HG03565 (cell line): Measurements from ENCODE around the gene NOXRED1.
"Not testable (repeated sequence)": the region's sequence is repeated elsewhere in the genome, so short reads cannot be mapped to it uniquely, and the experiment has no call there.

Experiments used
- ATAC-seq: cut with Tn5 transposase; IDR thresholded peaks from one replicate; pipeline ENCODE4 v1.9.1; 2021; ENCODE audit warnings: mild to moderate bottlenecking, moderate library complexity; ENCODE audit not compliant: unreplicated experiment

Gene NOXRED1, protein sequence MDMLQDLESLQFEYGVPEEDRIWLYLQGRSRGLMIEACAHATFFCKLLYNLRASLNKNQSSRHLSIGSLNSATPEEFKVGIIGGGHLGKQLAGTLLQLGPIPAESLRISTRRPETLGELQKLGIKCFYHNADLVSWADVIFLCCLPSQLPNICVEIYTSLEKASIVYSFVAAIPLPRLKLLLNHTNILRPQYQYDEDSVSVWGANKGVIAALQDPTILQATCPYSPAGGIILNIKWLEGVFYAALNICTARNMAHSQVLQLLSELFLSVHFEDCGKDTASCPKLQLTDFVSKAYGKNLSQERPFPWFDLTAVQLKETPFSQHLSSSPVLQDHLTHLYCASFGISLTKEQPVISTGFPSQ

DNA sequence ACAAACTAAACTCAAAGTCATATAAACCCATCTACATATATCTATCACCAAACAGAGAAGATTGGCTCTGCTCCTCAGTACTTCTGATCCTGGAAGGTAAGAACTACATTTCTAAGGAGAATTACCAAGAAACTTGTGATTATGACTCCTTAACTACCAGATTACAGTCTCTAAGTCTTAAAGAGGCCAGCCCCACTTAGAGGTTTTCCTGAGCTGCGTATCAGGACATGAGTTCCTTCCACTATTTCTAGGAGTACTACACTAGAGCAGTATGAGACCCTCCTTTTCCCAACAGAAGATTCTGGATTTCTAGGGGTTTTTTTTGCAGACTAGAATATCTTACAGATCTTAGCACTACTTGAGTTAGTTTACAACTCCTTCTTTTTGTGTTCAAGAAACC, at the start of gene NOXRED1:
TSS of gene NOXRED1 (minus strand) at position 101 of the 400 bp plus-strand sequence. CDS start 634 bp downstream, outside the sequence.
- ATAC-seq: no peak

DNA sequence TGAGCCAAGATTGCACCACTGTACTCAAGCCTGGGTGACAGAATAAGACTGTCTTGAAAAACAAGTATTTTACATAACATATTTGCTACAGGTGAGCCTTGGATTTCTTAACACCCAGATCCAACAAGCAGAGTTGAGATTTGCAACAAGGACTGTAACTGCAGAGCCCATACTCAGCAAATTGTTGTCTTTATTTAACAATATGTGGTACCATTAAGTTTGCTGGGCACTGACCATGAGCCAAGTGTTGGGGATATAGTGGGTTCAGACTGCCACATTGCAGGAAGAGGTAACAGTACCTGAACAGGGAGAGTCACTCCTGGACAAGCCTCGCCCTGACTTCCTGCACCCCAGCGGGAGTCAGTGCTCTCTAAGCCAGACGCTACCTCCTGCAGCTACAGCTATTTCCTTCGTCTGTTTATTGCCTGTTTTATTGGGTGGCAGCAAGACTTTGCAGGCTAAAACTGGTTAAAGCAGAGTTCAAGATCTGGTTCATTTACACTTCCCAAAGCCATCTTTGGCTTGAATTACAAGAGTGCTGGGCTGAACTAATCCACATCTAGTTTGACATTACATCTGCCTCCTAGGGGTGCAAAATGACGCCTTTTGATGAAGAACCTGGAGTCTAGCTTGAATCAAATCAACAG, 47.0 kb upstream of the NOXRED1 start:
- no peak for ATAC-seq

DNA sequence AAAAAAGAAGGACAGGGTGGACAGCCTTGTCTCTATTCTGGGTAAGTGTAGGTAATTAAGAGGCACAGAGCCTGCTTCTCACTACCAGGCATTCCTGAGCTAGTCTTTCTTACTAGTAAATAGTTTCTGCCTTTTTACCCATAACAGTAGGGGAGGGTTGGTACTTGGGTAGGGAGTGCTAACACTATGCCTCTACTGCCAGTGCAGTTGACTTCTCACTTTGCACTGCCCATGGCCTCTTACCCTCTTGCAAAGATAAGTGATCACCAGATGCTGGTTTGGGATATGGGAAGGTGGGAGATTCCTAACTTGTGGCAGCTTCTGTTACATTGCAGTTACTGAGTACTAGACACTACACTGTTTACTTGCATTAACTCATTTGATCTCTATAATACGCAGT, 46.2 kb upstream of the NOXRED1 start:
- no peak for ATAC-seq

DNA sequence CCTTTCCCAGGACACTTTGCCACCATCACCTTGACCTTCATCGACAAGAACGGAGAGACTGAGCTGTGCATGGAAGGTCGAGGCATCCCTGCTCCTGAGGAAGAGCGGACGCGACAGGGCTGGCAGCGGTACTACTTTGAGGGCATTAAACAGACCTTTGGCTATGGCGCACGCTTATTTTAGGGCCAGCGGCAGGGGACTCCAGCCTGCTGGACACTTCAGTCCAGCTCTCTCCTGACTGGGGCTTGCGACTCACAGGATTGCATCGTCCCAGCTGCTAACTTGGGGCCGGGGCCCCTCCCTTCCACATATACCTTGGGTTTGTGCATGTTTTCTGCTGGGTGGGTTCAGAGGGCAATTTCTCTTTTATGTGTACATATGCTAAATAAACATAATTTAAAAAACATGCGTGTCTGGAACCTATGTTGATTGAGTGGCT, 45.8 kb upstream of the NOXRED1 start:
- no peak for ATAC-seq

DNA sequence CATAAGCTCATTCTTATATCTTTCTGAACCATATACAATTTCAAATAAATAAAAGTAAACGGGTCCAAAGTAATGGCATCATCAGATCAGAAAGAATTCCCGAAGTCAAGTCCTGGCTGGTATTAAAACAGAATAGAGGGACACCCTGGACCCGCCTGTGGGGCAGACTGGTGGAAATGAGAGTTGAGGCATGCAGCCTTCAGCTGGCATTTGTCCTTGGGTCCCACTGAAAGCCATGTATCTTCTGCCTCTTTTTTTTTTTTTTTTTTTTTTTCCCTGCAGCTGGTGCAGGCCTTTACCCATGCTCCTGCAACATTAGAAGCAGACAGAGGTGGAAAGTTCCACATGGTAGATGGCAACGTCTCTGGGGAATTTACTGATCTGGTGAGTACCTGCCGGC, 44.5 kb upstream of the NOXRED1 start:
- no peak for ATAC-seq

DNA sequence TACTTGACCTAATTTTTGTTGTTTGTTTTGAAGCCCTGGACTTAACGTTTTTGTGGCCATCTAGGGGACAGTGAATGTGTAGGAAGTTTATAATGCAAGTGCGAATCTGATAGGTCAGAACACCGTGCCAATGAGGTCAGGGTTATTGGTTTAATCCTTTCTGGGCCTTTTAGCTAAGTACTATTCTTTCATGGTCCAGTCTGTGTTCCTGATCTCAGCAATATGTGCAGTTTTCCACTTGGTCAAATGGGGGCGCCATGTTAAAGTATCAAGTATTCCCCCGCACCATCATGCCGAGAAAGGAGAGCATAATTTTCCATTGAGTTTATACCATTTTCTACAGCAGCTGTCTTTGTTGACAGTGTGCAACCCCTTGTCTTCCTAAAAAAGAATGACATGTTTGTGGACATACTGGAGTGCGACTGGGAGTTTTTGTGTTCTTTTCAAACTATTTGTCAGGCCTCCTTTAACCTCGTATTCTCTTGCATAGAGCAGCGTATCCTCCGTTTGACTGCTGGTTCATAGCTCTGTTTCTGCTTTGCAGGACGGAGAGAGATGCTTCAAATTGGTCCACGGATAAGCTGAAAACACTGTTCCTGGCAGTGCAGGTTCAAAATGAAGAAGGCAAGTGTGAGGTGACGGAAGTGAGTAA, 35.9 kb upstream of the NOXRED1 start:
- ATAC-seq: no peak

DNA sequence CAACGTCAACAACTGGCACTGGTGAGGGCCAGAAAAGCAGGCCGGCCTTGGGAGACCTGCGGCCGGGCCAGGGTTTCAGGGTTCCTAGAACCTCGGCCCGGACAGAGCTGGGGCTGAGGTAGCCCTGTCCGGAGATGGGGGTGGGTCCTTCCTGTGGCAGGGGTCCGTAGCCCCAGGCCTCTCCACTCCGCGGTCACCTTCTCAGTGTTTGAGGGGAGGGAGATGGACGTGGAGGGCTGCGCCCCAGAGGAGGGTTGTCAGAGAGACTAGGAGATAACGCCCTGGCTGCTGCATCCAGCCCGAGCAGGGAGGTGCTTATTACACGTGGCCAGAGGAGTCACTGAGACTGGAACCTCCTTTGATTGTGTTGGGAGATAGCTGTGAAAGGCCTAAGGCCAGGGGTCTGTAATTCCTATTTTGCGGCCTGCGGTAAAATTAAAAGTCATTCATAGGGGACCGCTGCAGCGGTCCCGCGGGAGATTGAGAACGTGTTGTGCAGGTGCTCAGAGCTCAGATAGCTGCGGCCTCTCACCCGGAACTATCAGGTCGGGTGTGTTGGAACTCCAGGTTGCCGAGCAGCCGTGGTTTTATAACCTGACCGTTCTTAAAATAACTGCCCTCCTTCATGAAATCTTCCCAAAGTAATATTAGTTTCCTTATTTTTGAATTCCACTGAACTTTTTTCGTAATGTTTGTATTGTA, 35.1 kb upstream of the NOXRED1 start:
- ATAC-seq: peak; percentile 3

DNA sequence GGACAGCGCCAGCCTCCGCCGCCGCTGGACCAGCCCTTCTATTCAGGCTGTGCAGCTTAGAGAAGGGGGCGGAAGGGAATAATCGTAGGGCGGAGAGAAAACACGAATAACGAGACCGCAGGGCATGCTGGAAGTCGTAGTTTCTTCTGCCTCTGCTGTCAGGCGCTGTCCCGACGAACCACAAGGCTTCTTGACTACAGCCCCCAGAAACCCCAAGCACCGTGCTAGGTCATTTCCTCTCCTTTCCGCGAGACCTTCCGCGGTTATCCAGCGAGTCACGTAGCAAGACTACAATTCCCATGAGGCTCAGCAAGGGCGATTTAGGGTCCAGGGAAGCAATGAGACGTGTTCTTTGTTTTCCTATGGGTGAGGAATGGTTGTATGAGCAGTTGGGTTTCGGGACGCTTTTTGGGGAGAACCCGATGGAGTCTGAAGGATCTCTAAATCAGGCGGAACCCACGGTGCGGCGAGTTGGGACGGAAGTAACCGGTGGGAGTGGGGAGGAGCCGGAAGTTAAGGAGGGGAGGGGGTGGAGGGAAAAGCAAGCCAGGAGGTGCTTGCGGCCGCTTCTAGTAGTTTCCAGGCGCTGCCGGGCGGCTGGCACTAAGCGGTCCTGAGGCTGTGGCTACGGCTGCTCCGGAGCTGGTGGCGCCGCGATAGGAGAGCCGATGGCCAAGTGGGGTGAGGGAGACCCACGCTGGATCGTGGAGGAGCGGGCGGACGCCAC, 34.4 kb upstream of the NOXRED1 start, which contains the start of the genes AHSA1 and VIPAS39:
TSS of gene AHSA1 (plus strand) at position 572 of the 727 bp plus-strand sequence. CDS start at position 669, 97 bp downstream.
TSS of gene VIPAS39 (minus strand) at position 80 of the 727 bp plus-strand sequence. CDS start 3,499 bp downstream, outside the sequence.
- peak; percentile 88 for ATAC-seq

DNA sequence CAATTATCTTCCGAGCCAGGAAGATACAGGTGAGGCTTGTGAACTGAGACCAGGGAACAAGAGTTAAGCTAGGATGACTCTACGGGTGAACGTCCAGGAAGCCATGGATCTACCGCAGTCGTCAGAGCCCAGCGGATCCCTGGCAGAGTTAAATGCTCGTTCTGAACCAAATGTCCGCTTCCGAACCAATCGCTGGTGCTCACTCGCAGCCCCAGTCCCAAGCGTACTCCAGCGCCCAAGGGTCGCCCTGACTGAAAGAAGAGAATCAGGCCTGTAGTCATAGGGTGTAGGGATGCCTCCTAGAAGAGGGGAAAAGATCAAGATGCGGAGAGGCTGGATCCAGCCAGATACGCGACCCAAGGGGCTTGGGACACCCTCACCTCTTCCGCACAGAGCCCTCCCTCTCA, 33.8 kb upstream of the NOXRED1 start:
- no peak for ATAC-seq

DNA sequence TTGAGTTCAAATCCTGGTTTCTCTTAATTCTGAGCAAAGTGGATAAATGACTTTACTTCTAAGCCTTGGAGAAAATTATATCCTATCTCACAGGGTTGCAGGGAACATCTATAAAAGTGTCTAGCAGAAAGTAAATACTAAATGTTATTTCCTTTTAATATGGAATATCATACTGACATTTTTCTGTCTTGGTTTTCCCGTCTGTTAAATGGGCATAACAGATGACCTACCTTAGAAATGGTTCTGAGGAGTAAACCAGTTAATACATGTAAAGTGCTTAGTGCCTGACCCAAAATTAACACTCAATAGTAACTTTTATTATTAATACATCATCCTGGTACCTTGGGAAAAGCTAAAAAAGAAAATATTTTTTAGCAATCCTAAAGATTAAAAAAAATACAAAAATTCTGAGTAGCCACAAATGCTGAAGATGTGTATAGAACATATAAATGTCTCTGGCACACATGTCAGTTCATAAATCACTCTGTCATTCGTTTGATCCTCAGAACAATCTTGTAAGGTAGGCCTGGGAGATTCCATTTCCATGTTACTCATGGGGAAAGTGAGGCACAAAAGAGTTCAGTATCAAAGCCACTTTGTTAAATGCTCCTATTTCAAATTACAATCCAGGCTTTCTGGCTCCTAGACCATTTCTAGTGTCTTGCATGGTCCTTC, 32.8 kb upstream of the NOXRED1 start:
- no peak for ATAC-seq

DNA sequence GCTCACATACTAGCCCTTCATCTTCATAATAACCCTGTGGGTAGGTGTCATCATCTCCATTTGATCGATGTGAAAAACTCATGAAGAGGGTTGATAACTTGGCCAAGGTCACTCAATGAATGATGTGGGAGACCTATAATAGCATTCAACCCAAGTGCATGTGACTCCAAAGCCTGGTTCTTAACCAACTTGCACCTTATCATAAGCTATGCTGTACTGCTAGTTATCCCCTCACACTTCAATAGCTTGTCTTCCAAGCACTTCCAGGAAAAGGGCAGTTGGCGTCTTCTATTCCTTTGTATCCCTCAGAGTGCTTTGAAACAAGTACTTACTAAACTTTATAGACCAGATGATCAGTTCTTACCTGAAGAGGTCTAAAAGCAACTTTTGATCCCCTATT, 18.9 kb upstream of the NOXRED1 start:
- ATAC-seq: no peak

DNA sequence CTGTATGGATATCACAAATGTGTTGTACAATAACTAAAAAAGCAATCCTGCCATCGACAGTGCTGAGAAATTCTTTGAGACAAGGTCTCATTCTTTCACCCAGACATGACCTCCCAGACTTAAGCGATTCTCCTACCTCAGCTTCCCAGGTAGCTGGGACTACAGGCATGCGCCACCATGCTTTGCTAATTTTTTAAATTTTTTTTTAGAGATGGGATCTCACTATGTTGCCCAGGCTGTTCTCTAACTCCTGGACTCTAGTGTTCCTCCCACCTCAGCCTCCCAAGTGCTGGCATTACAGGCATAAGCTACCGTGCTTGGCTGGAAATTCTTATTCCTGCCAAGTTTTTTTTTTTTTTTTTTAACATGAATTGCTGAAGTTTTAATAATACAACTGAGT, 16.5 kb upstream of the NOXRED1 start:
- no peak for ATAC-seq

DNA sequence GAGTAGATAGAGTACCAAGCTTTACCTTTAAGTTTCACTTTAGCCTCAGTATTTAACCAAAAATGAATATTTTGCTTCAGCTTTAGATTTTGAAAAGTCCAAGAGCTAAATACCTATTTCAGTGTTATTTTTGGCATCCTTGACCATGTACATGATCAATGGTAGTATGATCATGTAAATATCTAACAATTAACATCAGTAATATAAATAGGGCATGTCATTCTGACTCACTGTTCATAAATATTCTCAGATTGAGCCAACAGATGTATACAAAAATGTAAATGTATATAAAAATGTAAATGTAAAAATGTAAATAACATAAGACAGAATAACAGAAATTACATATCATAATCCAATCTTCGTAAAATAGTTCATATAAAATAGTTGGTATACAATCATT, 15.3 kb upstream of the NOXRED1 start:
- ATAC-seq: no peak

DNA sequence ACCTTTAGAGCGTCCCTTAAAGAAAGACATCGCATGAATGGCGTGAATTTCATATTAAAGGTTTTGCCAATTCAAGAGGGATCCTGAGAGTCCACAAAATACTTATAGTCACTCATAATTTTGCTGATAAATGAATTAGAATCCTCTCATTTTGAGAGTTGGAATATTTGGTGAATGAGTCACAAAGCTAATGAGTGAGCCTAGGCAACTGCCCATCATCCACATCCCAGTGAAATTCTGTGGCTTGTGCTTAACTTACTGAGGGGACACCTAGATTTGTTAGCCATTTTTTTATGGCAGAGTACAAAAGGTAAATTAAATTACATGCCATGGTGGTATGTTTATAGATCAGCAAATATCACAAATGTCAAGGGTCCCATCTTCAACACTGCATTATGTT, 12.7 kb upstream of the NOXRED1 start:
- no peak for ATAC-seq

DNA sequence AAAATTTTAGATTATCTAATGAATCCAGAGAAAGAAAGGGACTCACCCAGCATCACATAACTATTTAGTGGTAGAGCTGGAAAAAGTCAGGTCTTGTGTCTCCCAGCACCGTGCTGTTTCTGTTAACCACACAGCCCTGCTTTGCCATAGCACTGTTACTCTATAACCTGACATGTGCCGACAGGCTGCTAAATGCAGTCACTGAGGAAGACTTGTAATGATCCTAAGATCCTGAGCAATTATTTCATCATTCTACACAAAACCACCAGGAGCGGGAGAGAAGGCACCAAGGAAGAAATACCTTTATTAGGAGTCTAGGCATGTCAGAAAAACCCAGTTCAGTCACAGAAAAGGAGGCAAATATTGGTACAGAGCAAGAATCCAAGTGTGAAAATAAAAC, 3.1 kb upstream of the NOXRED1 start:
- no peak for ATAC-seq

DNA sequence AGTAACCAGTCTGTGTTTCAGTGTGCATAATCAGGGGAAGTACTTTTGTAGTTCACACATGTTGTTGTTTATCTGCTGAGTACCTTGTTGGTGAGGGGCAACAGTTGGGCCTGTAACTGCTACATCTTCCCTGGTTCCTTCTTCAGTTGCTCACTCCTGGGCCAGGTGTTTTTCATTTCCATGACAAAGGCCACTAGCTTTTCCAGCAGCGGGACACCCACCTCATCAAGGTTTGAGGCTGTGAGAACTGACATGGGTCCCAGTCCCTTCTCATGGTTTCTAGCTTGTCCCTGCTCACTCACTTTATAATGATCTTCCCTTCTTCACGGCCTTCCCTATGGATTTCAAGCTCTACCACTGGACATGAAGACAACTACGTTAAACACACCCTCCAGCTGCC, 1.5 kb upstream of the NOXRED1 start:
- no peak for ATAC-seq

DNA sequence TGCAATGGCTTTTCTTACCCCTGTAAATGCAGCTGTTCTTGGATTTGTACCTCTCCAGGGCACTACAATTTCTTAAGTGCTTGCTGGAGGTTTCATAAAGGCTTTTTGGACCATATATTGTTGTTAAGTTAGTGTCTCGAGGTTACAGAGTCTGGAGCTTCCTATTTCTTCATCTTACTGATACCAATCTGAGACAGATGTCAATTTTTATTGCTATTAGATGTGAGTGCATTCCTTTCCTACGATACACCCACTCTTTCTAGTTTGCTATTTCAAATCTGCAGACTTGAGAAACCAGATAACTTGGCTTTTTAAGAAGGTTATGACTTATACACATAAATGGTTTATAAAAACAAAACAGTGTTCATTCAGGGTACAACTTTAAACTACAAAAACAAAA, 2.1 kb downstream of the NOXRED1 start:
- no peak for ATAC-seq

DNA sequence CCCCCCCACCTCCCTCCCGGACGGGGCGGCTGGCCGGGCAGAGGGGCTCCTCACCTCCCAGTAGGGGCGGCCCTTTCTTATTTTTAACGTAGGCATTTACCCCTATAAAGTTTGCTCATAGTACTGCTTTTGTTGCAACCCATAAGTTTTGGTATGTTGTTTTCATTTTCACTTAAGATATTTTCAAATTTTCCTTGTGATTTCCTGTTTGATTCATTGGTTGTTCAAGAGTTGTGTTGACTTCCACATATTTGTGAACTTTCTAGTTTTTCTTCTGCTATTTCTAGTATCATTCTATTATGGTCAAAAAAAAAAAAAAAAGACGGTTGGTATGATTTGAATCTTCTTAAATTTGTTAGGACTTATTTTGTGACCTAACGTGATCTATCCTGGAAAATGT, 6.5 kb downstream of the NOXRED1 start:
- no peak for ATAC-seq

DNA sequence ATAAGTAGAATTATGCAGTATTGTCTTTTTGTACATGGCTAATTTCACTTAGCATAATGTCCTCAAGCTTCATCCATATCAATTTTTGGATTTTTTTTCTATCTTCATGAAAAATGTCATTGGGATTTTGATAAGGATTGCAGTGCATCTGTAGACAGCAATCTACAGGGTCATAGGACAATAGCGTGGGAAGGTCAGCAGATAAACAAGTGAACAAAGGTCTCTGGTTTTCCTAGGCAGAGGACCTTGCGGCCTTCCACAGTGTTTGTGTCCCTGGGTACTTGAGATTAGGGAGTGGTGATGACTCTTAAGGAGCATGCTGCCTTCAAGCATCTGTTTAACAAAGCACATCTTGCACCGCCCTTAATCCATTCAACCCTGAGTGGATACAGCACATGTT, 7.2 kb downstream of the NOXRED1 start:
- not testable (repeated sequence) for ATAC-seq
